Stimulated activated CD4-positive, alpha-beta T cell treated with anti-CD3 and anti-CD28 coated beads, Interleukin-4, amount 100 ng/mL, for 48 hours (primary cell): ENCODE measurements around the gene DPH7.
"Not testable (repeated sequence)": the region's sequence is repeated elsewhere in the genome, so short reads cannot be mapped to it uniquely, and the experiment has no call there.

ENCODE experiments used
- DNase-seq, 2 donors: peaks; one replicate each; pipeline ENCODE4 v3.0.0-alpha.2; 2020; ENCODE audit warnings: low read depth in 2 of 2

The DPH7 gene

DNA sequence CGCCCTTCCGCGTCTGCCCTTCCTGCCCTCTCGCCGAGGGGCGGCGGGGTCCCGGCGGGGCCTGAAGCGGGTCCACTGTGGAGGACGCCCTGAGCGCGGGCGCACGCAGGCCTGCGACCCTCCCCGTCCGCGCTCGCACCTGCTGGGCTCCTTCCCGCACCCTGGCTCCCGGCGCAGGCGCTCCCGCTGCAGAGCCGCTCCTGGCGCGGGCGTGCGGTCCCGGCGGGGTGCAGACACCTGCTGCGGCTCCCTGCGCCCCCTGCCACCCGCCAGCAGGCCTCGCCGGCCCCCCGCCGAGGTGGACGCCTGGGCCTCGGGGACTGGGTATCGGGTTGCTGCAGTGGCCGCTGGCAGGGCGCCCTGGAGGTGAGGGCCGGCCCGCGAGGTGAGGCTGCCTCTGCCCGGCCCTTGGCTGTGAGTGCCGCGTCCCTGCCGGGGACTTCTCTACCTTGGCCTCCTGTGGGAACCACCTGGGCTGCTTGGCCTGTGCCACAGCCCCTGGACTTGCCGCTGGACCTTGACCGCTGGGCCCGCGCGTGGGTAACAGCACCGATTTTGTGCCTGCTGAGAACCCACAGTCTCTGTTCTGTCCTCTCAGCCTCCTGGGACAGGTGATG, 27.4 kb upstream of the DPH7 start:
- DNase-seq = no peak

GRCh38 chr9:137605121-137606004, 26.6 kb upstream of the DPH7 start, which contains the start of gene ARRDC1:
ARRDC1 (plus strand) TSS chr9:137605686; CDS start chr9:137605718, 32 bp downstream.
- DNase-seq = peak; percentile 88 to 94

DNA sequence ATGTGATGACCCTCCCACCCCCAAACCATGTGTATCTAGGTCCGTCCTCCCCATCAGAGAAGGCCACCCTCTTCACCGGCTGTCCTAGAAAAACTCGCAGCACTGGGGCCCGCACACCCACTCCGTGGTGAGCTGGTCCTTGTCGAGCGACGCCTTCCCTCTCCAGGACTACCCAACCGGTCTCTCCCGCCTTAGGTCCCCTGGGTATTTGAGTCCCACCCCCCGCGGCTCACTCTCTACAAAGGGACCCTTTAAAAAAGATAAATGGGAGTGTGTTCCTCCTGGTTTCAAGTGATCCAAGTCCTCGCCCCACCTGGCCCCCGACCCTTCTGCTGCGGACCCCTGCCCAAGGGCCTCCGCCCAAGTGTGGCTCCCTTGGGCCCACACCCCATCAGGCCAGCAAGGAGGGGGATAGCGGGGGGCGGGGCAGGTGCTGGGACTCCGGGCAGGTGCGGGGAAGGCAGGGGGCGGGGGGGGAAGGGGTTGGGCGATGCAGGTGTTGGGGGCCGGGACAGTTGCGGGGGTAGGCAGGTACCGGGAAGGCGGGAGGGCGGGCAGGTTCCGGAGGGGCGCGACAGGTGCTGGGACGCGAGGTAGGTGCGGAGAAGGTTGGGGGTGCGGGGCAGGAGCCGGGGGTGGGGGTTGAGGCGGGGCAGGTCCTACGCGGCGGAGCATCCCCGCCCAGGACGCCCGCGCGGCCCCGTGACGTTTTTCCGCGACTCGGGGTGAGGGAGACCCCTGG, 25.8 kb upstream of the DPH7 start:
- no peak for DNase-seq

DNA sequence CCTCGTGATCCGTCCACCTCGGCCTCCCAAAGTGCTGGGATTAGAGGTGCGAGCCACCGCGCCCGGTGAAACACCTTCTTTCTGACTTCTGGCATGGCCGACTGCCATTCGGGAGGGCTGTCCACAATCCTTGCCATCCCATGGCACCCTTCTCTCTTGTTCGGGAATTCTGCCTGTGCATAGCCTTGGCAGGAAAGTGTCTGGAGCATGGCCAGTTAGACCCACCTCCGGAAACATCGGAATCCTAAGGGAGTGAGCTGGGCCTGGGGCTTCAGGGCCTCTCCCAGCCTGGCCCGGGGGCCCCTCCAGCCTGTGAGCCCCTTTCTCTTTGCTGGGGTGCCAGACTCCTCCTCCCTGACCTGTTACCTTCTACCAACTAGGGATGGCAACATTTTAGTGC, 25.2 kb upstream of the DPH7 start:
- DNase-seq = no peak

DNA sequence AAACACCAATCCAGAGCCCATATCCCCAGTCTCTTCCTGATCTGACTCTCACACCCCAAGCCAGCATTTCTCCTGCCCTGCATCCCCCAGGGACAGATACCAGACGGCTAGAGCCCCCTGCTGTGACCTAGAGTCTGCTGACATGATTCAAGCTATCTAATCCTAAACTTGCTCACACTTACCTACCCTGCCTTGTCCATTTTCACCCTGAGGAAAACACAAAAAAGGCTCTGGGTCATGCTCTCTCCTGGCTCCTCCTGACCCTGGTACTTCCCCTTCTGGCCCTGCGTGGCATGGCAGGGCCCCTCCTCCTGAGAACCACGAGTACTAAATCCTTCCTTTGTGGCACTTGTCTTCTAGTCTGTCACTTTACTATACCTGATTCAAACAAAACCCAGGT, 23.9 kb upstream of the DPH7 start:
- DNase-seq = no peak

GRCh38 chr9:137598943-137599342, 20.2 kb upstream of the DPH7 start:
- DNase-seq = no peak

DNA sequence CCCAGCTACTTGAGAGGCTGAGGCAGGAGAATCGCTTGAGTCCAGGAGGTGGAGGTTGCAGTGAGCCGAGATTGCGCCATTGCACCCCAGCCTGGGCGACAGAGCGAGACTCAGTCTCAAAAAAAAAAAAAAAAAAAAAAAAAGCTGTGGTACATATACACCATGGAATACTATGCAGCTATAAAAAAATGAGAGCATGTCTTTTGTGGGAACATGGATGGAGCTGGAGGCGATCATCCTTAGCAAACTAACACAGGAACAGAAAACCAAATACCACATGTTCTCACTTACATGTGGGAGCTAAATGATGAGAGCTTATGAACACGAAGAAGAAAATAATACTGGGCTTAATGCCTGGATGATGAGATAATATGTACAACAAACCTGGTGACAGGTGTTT, 17.9 kb upstream of the DPH7 start:
- DNase-seq = not testable (repeated sequence)

GRCh38 chr9:137593176-137593575, 14.5 kb upstream of the DPH7 start:
- no peak for DNase-seq

DNA sequence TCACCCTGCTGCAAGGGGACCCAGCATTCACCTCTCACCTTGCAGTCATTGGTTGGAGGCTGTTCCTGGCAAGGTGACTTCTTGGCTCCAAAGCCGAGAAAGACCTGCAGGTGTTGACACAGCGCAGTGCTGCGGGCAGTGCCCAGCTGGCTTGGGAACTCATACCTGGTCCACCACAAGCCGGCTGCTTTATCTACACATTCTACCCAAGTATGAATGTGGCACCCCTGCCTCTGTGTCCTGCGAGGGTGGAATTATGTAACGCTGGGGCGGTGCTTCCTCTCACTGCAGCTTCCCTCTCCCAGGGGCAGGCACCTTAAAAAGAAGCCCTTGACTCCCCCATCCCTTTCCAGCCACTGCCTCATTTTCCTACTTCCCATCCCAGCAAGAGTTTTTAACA, 14.0 kb upstream of the DPH7 start:
- no peak for DNase-seq

GRCh38 chr9:137590469-137591383, 12.0 kb upstream of the DPH7 start, which contains the start of gene ZMYND19:
ZMYND19 (minus strand) TSS chr9:137590512; CDS start chr9:137590263, 249 bp downstream.
- DNase-seq = peak; percentile 83 to 88

DNA sequence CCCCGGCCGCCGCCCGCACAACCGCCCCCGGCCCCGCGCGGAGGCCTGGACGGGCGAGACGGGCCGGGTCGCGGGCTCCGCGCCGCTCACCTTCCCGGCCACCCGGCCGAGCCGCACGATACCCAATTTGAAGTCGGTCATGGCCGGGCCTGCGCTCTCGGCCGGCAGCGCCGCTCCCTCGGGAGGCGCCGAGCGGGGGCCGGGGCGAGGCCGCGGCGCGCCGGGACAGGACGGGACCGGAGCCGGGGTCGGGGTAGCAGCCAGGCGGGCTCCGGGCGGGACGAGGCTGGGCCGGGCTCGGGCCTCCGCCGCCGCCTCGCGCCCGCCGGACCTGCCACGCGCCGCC, 11.4 kb upstream of the DPH7 start:
- no peak for DNase-seq

DNA sequence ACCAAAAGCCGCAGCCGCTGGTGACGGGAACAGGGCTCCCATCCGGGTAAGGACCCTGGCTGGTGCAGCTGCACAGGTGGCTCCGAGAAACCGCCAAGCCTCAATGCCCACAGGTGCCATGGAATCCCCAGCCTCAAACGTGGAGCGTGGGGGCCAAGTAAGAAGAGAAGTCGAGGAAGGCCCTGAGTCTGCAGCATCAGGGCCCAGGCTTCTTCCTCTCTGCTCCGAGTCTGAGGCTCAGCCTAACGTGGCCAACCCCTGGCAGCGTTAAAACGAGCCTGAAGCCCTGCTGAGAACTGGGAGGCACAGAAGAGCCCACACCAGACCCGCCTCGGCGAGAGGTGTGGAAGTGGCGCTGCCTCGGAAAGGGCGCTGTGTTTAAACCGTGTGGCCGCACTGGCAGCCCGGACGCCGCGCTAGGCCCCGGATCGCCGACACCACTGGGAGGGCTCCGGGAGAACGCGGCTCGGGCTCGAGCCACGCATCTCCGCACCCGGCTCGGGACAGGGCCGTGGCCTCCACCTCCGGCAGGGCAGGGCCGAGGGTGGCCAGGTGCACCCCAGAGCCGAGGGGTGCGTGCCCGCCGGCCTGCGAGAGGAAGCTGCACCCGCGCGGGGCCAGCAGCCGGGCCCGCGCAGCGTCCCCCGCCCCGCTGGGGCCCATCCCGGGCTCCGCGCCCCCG, 10.9 kb upstream of the DPH7 start:
- DNase-seq = no peak

DNA sequence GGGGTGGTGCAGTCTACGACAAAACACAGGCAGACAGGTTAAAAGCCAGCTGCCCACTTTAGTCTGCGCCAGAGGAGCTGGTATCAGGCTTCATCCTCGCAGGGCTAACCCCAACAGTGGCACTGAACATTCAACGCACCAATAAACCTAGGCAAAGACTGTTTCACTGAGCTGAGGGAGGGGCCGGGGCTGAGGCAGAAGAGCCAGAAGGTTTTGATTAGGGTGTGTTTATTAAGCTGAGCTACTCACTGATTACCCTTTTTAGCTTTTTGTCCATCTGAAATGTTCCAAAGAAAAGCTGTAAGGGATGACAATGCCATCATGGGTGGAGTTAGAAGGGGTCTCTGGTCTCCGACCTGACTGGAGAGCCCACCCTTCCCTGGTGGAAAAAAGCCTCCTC, 10.2 kb upstream of the DPH7 start:
- DNase-seq = no peak

GRCh38 chr9:137588311-137588710, 9.6 kb upstream of the DPH7 start:
- DNase-seq = no peak

GRCh38 chr9:137586854-137587253, 8.1 kb upstream of the DPH7 start:
- no peak for DNase-seq

DNA sequence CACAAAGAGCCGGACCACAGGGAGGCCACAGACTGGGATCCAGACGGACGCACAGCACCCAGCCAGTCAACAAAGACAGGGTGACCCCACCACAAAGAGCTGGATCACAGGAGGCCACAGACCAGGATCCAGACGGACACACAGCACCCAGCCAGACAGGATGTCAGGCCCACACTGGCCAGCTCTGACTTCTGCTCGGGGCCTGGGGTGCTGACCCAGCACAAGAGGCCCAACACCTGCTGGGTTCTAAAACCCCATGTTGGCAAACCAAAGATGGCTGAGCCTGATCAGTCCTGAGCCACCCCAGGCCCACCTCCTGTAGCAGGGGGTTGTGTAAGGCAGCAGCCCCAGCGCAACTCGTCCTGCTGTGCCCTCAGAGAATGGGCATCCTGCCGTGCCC, 5.2 kb upstream of the DPH7 start:
- no peak for DNase-seq

DNA sequence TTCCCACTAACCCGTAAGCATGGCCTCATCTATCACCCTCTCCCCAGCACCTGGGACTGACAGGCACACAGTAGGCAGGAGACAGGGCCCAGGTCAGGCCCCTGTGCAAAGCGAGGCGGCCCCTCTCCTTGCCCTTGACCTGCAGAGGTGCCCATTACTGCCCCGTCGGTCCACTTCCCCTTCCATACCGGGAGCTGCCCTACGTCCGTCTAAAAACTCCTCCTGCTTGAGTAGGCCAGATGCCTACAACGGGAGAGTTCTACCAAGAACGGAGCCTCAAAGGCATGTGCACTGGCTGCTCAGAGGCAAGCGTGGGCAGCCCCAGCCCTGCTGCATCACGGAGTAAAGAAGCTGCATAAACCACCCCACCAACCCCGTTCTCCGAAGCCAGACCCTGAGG, 4.6 kb upstream of the DPH7 start:
- no peak for DNase-seq

GRCh38 chr9:137582286-137582860, 3.6 kb upstream of the DPH7 start:
- no peak for DNase-seq

DNA sequence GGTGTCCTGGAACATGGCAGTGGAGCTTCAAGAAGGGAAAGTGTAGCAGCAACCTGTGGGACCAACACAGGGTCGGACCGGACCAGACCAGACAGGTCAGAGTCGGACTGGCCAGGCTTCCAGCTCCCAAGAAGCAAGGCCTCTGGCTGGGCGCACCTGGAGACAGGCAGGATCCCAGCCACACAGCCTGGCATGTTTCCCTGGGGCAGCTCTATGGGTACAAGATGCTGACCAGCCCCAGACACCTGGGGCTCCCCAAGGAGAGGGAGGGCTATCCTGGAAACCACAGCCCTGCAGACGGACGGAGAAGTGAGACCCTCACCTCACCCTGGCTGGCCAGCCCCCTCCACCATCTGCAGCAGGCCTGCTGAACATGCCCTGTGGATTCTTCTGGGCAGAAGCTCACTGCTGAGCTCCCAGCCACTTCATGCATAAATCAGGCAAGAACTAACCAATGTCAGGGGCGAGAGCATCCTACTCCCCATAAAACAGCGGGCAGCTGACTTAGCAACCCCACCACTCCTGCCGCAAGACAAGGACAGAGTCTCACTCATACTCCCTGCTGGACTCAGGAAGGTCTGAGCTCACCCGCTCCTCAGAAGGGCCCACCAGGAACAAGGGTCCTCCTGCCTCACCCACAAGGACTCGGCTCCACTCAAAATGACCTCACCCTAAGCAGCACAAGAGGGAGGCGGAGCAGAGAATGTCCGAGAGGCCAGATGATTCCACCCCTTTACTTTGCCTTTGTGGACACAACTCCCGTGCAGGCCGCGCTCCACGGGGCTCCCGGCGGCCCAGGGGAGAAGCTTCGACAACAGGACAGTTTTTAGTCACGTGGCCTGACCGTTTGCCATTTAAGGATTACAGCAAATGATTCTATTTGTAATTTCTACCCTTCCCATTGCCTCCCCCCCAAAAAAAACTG, 2.9 kb upstream of the DPH7 start:
- DNase-seq = no peak

DNA sequence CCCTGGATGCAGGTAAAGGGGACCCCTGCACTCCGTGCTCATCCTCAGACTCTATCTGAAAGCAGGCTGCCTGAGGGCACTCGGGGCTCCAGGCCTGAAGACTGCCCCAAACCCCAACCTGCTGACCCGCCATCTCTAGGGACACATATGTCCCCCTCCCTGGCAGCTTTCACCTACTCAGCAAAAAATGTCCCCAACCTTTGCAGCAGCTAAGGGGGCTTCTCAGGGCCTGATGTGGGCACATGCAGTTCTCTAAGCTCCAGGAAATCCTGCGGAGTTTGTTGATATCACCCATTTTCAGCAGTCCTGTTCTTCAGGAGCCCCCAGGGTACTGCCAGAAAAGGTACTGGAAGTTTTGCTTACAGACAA, 2.2 kb upstream of the DPH7 start:
- no peak for DNase-seq
